HFFc6 (cell line): ENCODE data around the gene TBCB. TPM values are rescaled to one million over a fixed set of nuclear protein-coding genes. Genes with fewer than 3 reads are reported as not detected.

Experiments used
- DNase-seq: peaks from one replicate; pipeline ENCODE4 v3.0.0-alpha.2; 2018
- H3K27ac Mint-ChIP-seq: 2 replicates; pipeline ENCODE4 v1.8.0; 2020; ENCODE audit warnings: mild to moderate bottlenecking, mixed read lengths
- H3K27me3 Mint-ChIP-seq: 2 replicates; pipeline ENCODE4 v1.8.0; 2021; ENCODE audit warnings: mild to moderate bottlenecking, moderate library complexity, mixed read lengths; ENCODE audit not compliant: insufficient read depth
- H3K36me3 Mint-ChIP-seq: 2 replicates; pipeline ENCODE4 v1.8.0; 2021; ENCODE audit warnings: low read depth, mixed read lengths
- H3K4me1 Mint-ChIP-seq: 2 replicates; pipeline ENCODE4 v1.8.0; 2020; ENCODE audit warnings: low read depth, mixed read lengths
- H3K4me3 Mint-ChIP-seq: 2 replicates; pipeline ENCODE4 v1.8.0; 2020; ENCODE audit warnings: mild to moderate bottlenecking, moderate library complexity, mixed read lengths
- H3K9me3 Mint-ChIP-seq: 2 replicates; pipeline ENCODE4 v1.8.0; 2020; ENCODE audit warnings: mild to moderate bottlenecking, mixed read lengths
- CTCF ChIP-seq: fragments of 200-600 bp; sonication (generic); IDR thresholded peaks from 2 replicates; pipeline ENCODE4 v1.5.0; 2021; ENCODE audit warnings: antibody characterized with exemption, mild to moderate bottlenecking
- total RNA-seq, 6 experiments: library from RNA; stranded (reverse); fragmentation: NEBNext Ultra II Directional; extraction: Animal tissue kit (Norgen Biotek cat#: 25700); gene quantifications; 2 replicates in 1 of 6; 3 replicates in 5 of 6; pipeline ENCODE4 v1.2.3, GENCODE V29; 2021

TBCB gene
- total RNA-seq, 6 experiments from 2014 or later: 229 to 266 (median 243) TPM

DNA sequence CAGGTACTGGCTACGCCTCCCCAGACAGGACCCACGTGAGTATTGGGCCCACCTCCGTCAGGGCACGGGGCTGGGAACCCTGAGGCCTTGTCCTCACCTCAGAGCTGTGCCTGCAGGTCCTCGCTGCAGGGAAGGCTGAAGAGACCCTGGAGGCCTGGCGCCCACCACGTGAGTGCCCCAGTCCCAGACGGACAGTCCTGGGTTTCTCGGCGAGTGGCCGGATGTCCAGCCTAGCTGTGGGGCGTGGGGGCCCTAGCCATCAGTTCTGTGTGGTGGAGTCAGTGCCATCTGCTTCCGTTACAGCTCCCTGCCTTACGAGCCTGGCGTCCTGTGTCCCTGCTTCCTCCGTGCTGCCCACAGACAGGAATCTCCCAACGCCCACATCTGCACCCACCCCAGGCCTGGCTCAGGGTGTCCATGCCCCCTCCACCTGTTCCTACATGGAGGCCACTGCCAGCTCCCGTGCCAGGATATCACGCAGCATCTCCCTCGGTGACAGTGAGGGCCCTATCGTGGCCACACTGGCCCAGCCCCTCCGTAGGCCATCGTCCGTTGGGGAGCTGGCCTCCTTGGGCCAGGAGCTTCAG, 12.1 kb upstream of the TBCB start:
- H3K4me1 Mint-ChIP-seq: peaks cover 5% of the 10 kb centered on the region; the same call in 1 of the 2 replicates
- no peaks in the 10 kb centered on the region for H3K27me3 Mint-ChIP-seq
- no peak overlapping the region for H3K4me3 Mint-ChIP-seq
- H3K36me3 Mint-ChIP-seq: peaks cover 9% of the 10 kb centered on the region; the same call in 1 of the 2 replicates
- no peak for TF ChIP-seq CTCF
- no peak overlapping the region for H3K27ac Mint-ChIP-seq
- no peaks in the 10 kb centered on the region for H3K9me3 Mint-ChIP-seq
- no peak for DNase-seq

- TF ChIP-seq CTCF: no peak
- Mint-ChIP-seq H3K27ac (no peak overlapping the region), H3K4me1 (peaks cover 5% of the 10 kb centered on the region; the same call in 1 of the 2 replicates), H3K9me3 (no peaks in the 10 kb centered on the region), H3K27me3 (no peaks in the 10 kb centered on the region), H3K36me3 (0 out of 2 replicates have a peak, but pooled peaks cover 9% of the 10 kb centered on the region), H3K4me3 (no peak overlapping the region)
- DNase-seq: no peak
These were observed 11.3 kb upstream of the TBCB start for GRCh38 chr19:36103842-36104552.

GRCh38 chr19:36106441-36106840, 8.8 kb upstream of the TBCB start:
- Mint-ChIP-seq H3K36me3 (0 out of 2 replicates have a peak, but pooled peaks cover 9% of the 10 kb centered on the region), H3K27ac (no peak overlapping the region), H3K4me3 (no peak overlapping the region), H3K27me3 (no peaks in the 10 kb centered on the region), H3K9me3 (no peaks in the 10 kb centered on the region), H3K4me1 (peaks cover 5% of the 10 kb centered on the region; the same call in 1 of the 2 replicates)
- TF ChIP-seq CTCF: no peak
- DNase-seq: no peak

GRCh38 chr19:36106991-36107390, 8.3 kb upstream of the TBCB start:
- TF ChIP-seq CTCF: no peak
- Mint-ChIP-seq H3K36me3 (0 out of 2 replicates have a peak, but pooled peaks cover 9% of the 10 kb centered on the region), H3K9me3 (no peaks in the 10 kb centered on the region), H3K4me3 (no peak overlapping the region), H3K27me3 (no peaks in the 10 kb centered on the region), H3K27ac (no peak overlapping the region), H3K4me1 (peaks cover 5% of the 10 kb centered on the region; the same call in 1 of the 2 replicates)
- DNase-seq: no peak

- TF ChIP-seq CTCF: no peak
- no peaks in the 10 kb centered on the region for H3K9me3 Mint-ChIP-seq
- no peak overlapping the region for H3K27ac Mint-ChIP-seq
- DNase-seq: no peak
- no peaks in the 10 kb centered on the region; the same call in 1 of the 2 replicates for H3K27me3 Mint-ChIP-seq
- peaks cover 15% of the 10 kb centered on the region for H3K36me3 Mint-ChIP-seq
- H3K4me1 Mint-ChIP-seq: peaks cover 14% of the 10 kb centered on the region
- H3K4me3 Mint-ChIP-seq: no peak overlapping the region
These were observed 6.6 kb upstream of the TBCB start for GRCh38 chr19:36108684-36109083.
